Activated naive CD4-positive, alpha-beta T cell treated with anti-CD3 and anti-CD28 coated beads for 36 hours (primary cell): Measurements from ENCODE around the gene MAPK4. TPM values are rescaled to one million over a fixed set of nuclear protein-coding genes. Genes with fewer than 3 reads are reported as not detected.

Experiments used
- CTCF ChIA-PET: fragments of 350-600 bp; sonication (Branson Sonifier 250); formaldehyde crosslinking; loops from one replicate; lab custom pipeline; 2021; ENCODE audit warnings: antibody characterized with exemption; lab: Charles Lee
- DNase-seq: peaks from one replicate; pipeline ENCODE4 v3.0.0-alpha.2; 2020
- H3K27ac Mint-ChIP-seq: one replicate; pipeline ENCODE4 v1.8.0; 2021; ENCODE audit warnings: mild to moderate bottlenecking, mixed read lengths
- H3K27me3 Mint-ChIP-seq: one replicate; pipeline ENCODE4 v1.8.0; 2021; ENCODE audit warnings: low read depth, mixed read lengths
- H3K36me3 Mint-ChIP-seq: one replicate; pipeline ENCODE4 v1.8.0; 2021; ENCODE audit warnings: low read depth, mixed read lengths
- H3K4me1 Mint-ChIP-seq: one replicate; pipeline ENCODE4 v1.8.0; 2021; ENCODE audit warnings: low read depth, mixed read lengths
- H3K4me3 Mint-ChIP-seq: one replicate; pipeline ENCODE4 v1.8.0; 2021; ENCODE audit warnings: mild to moderate bottlenecking, moderate library complexity, mixed read lengths
- H3K9me3 Mint-ChIP-seq: one replicate; pipeline ENCODE4 v1.8.0; 2021; ENCODE audit warnings: mixed read lengths
- intact Hi-C: fragments of 100-400 bp; cut with micrococcal nuclease; formaldehyde crosslinking; loops from one replicate; pipeline ENCODE4 v1.15.1; 2023
- total RNA-seq, 2 experiments: library from RNA; stranded (reverse); gene quantifications; one replicate each; pipeline ENCODE4 v1.2.3, GENCODE V29; 2021

The MAPK4 gene
- total RNA-seq, 2 experiments from 2014 or later, result not detected

- H3K4me1 Mint-ChIP-seq, result no peaks in the 10 kb centered on the region
- H3K9me3 Mint-ChIP-seq, result no peaks in the 10 kb centered on the region
- CTCF ChIA-PET, result no interaction called here
- H3K4me3 Mint-ChIP-seq, result no peak overlapping the region
- DNase-seq, result no peak
- no peak overlapping the region for H3K27ac Mint-ChIP-seq
- H3K36me3 Mint-ChIP-seq, result no peaks in the 10 kb centered on the region
- intact Hi-C loops, result no loop called here
- H3K27me3 Mint-ChIP-seq, result peaks cover 8% of the 10 kb centered on the region
Measured at GRCh38 chr18:50649821-50650220, 89.9 kb downstream of the MAPK4 start.

GRCh38 chr18:50651334-50651733 is 91.4 kb downstream of the MAPK4 start:
- no peaks in the 10 kb centered on the region for H3K9me3 Mint-ChIP-seq
- H3K27me3 Mint-ChIP-seq, result peaks cover 12% of the 10 kb centered on the region
- H3K27ac Mint-ChIP-seq, result no peak overlapping the region
- no peaks in the 10 kb centered on the region for H3K4me1 Mint-ChIP-seq
- intact Hi-C loops, result no loop called here
- no peak for DNase-seq
- CTCF ChIA-PET, result no interaction called here
- no peak overlapping the region for H3K4me3 Mint-ChIP-seq
- H3K36me3 Mint-ChIP-seq, result no peaks in the 10 kb centered on the region

- no peak for DNase-seq
- Mint-ChIP-seq H3K36me3 (no peaks in the 10 kb centered on the region), H3K4me3 (no peak overlapping the region), H3K9me3 (no peaks in the 10 kb centered on the region), H3K4me1 (no peaks in the 10 kb centered on the region), H3K27ac (no peak overlapping the region), H3K27me3 (peaks cover 12% of the 10 kb centered on the region)
- CTCF ChIA-PET, result no interaction called here
- intact Hi-C loops, result no loop called here
Measured at GRCh38 chr18:50653402-50654093, 93.7 kb downstream of the MAPK4 start.

- Mint-ChIP-seq H3K27ac (no peak overlapping the region), H3K4me3 (no peak overlapping the region), H3K27me3 (peaks cover 14% of the 10 kb centered on the region), H3K9me3 (no peaks in the 10 kb centered on the region), H3K4me1 (no peaks in the 10 kb centered on the region), H3K36me3 (no peaks in the 10 kb centered on the region)
- no peak for DNase-seq
- intact Hi-C loops, result no loop called here
- CTCF ChIA-PET, result no interaction called here
Measured at GRCh38 chr18:50654211-50654610, 94.3 kb downstream of the MAPK4 start.

GRCh38 chr18:50654658-50655550 is 95.0 kb downstream of the MAPK4 start:
- no peaks in the 10 kb centered on the region for H3K36me3 Mint-ChIP-seq
- DNase-seq, result no peak
- no peak overlapping the region for H3K27ac Mint-ChIP-seq
- no peaks in the 10 kb centered on the region for H3K9me3 Mint-ChIP-seq
- CTCF ChIA-PET, result no interaction called here
- peaks cover 14% of the 10 kb centered on the region for H3K27me3 Mint-ChIP-seq
- H3K4me1 Mint-ChIP-seq, result no peaks in the 10 kb centered on the region
- H3K4me3 Mint-ChIP-seq, result no peak overlapping the region
- intact Hi-C loops, result no loop called here

GRCh38 chr18:50656396-50656795 is 96.5 kb downstream of the MAPK4 start:
- no peaks in the 10 kb centered on the region for H3K4me1 Mint-ChIP-seq
- H3K4me3 Mint-ChIP-seq, result no peak overlapping the region
- CTCF ChIA-PET, result interaction anchor here (0.8 kb wide), 1 partner anchor 1914 kb away, joined by 4 read pairs; no protein-coding TSS in a partner anchor
- H3K27me3 Mint-ChIP-seq, result peaks cover 11% of the 10 kb centered on the region
- H3K27ac Mint-ChIP-seq, result no peak overlapping the region
- intact Hi-C loops, result no loop called here
- DNase-seq, result no peak
- no peaks in the 10 kb centered on the region for H3K9me3 Mint-ChIP-seq
- H3K36me3 Mint-ChIP-seq, result no peaks in the 10 kb centered on the region

- no peak overlapping the region for H3K4me3 Mint-ChIP-seq
- H3K27me3 Mint-ChIP-seq, result peaks cover 11% of the 10 kb centered on the region
- intact Hi-C loops, result no loop called here
- no peak for DNase-seq
- no peak overlapping the region for H3K27ac Mint-ChIP-seq
- no peaks in the 10 kb centered on the region for H3K36me3 Mint-ChIP-seq
- CTCF ChIA-PET, result interaction anchor here (0.6 to 0.8 kb wide), 2 partner anchors 453 to 1913 kb away, joined by 4 read pairs; no protein-coding TSS in a partner anchor
- peaks cover 1% of the 10 kb centered on the region for H3K9me3 Mint-ChIP-seq
- H3K4me1 Mint-ChIP-seq, result no peaks in the 10 kb centered on the region
Measured at GRCh38 chr18:50656841-50657470, 97.1 kb downstream of the MAPK4 start.

- H3K4me1 Mint-ChIP-seq, result no peaks in the 10 kb centered on the region
- no peak overlapping the region for H3K27ac Mint-ChIP-seq
- DNase-seq, result no peak
- peaks cover 6% of the 10 kb centered on the region for H3K27me3 Mint-ChIP-seq
- peaks cover 5% of the 10 kb centered on the region for H3K9me3 Mint-ChIP-seq
- CTCF ChIA-PET, result no interaction called here
- H3K4me3 Mint-ChIP-seq, result no peak overlapping the region
- intact Hi-C loops, result no loop called here
- H3K36me3 Mint-ChIP-seq, result no peaks in the 10 kb centered on the region
Measured at GRCh38 chr18:50658601-50659000, 98.7 kb downstream of the MAPK4 start.

GRCh38 chr18:50659091-50660003 is 99.5 kb downstream of the MAPK4 start:
- Mint-ChIP-seq H3K4me1 (no peaks in the 10 kb centered on the region), H3K27me3 (peaks cover 6% of the 10 kb centered on the region), H3K27ac (no peak overlapping the region), H3K36me3 (no peaks in the 10 kb centered on the region), H3K4me3 (no peak overlapping the region), H3K9me3 (peaks cover 5% of the 10 kb centered on the region)
- CTCF ChIA-PET, result no interaction called here
- intact Hi-C loops, result no loop called here
- no peak for DNase-seq

GRCh38 chr18:50661013-50661412 is 101.1 kb downstream of the MAPK4 start:
- no peak overlapping the region for H3K27ac Mint-ChIP-seq
- H3K4me1 Mint-ChIP-seq, result no peaks in the 10 kb centered on the region
- no peak overlapping the region for H3K4me3 Mint-ChIP-seq
- no peak for DNase-seq
- peaks cover 2% of the 10 kb centered on the region for H3K27me3 Mint-ChIP-seq
- intact Hi-C loops, result no loop called here
- H3K36me3 Mint-ChIP-seq, result no peaks in the 10 kb centered on the region
- H3K9me3 Mint-ChIP-seq, result peaks cover 5% of the 10 kb centered on the region
- CTCF ChIA-PET, result no interaction called here

- CTCF ChIA-PET, result interaction anchor here (0.6 kb wide), 3 partner anchors 60 to 987 kb away, joined by 3 read pairs; no protein-coding TSS in a partner anchor
- peak; percentile 6 for DNase-seq
- no peak overlapping the region for H3K4me3 Mint-ChIP-seq
- peaks cover 2% of the 10 kb centered on the region for H3K27me3 Mint-ChIP-seq
- no peaks in the 10 kb centered on the region for H3K36me3 Mint-ChIP-seq
- intact Hi-C loops, result no loop called here
- no peak overlapping the region for H3K27ac Mint-ChIP-seq
- H3K9me3 Mint-ChIP-seq, result peaks cover 5% of the 10 kb centered on the region
- no peaks in the 10 kb centered on the region for H3K4me1 Mint-ChIP-seq
Measured at GRCh38 chr18:50662177-50662576, 102.3 kb downstream of the MAPK4 start.
